ENCODE data around the gene ZNF726. TPM values are rescaled to one million over a fixed set of nuclear protein-coding genes. Genes with fewer than 3 reads are reported as not detected.
"Not testable (repeated sequence)": the region's sequence is repeated elsewhere in the genome, so short reads cannot be mapped to it uniquely, and the experiment has no call there.

Gene ZNF726
- total RNA-seq, 1 experiment from 2014 or later = 8.9 TPM

GRCh38 chr19:23943411-23943810 is 28.7 kb downstream of the ZNF726 start:
- DNase-seq (ENCODE audit: low spot score) = no peak

GRCh38 chr19:23946569-23946968 is 31.9 kb downstream of the ZNF726 start:
- DNase-seq (ENCODE audit: low spot score) = peak; percentile 28

- DNase-seq (ENCODE audit: low spot score) = no peak
These were observed 34.9 kb downstream of the ZNF726 start for GRCh38 chr19:23949611-23950010.

GRCh38 chr19:23956051-23956450 is 41.4 kb downstream of the ZNF726 start:
- peak; percentile 66 for DNase-seq (ENCODE audit: low spot score)

DNA sequence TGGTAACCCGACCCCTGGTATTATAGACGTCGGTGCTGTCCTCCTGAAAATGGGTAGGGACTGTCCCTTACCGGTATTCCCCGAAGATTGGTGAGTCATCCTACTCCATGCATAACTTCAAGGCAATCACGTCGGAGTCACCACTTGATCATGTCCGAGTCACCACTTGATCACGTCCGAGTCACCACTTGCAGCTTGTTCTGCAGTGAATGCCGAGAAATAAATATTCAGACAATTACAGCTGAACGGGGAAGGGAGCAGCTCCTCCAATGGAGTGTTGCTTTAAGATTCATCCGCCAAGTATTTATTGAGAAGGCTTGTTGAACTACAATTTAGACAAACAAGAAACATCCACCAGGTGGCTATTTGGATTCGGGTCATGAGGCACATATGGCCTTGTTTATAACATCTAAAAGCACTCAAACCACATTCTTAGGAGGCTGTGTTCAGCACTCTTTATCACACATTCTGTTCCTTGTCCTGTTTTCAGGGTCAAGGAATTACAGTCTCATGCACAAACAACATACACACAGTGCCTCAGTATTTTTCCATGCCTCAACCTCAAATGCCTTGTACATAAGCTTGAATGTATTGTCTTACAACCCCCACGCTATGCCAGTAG is 43.1 kb downstream of the ZNF726 start:
- peak; percentile 93 for DNase-seq (ENCODE audit: low spot score)

DNA sequence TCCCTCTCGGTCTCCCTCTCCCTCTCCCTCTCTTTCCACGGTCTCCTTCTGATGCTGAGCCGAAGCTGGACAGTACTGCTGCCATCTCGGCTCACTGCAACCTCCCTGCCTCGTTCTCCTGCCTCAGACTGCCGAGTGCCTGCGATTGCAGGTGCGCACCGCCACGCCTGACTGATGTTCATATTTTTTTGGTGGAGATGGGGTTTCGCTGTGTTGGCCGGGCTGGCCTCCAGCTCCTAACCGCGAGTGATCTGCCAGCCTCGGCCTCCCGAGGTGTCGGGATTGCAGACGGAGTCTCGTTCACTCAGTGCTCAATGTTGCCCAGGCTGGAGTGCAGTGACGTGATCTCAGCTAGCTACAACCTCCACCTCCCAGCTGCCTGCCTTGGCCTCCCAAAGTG is 48.7 kb downstream of the ZNF726 start:
- not testable (repeated sequence) for DNase-seq (ENCODE audit: low spot score)

GRCh38 chr19:23963881-23964280 is 49.2 kb downstream of the ZNF726 start:
- not testable (repeated sequence) for DNase-seq (ENCODE audit: low spot score)

GRCh38 chr19:23964334-23964733 is 49.6 kb downstream of the ZNF726 start:
- DNase-seq (ENCODE audit: low spot score) = not testable (repeated sequence)

- DNase-seq (ENCODE audit: low spot score) = no peak
These were observed 54.9 kb downstream of the ZNF726 start for GRCh38 chr19:23969630-23970029.

DNA sequence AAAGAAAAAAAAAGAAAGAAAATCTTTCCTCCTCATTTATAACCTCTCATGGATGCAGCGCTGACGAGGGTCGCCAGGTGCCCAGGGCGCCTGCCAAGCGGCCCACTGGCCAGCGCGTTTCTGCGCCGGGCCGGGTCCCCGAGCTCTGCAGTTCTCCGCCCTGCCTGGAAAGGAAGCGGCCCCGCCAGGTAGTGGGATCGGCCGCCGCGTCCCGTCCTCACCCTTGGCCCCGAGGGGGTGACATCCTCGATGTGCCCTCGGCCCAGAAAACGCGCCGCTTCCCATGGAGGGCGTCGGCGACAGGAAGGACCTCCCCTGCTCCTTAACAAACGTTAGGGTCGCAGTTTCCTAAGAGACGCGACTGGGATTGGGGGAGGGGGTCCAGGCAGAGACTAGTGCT is 56.9 kb downstream of the ZNF726 start:
- DNase-seq (ENCODE audit: low spot score) = no peak

DNA sequence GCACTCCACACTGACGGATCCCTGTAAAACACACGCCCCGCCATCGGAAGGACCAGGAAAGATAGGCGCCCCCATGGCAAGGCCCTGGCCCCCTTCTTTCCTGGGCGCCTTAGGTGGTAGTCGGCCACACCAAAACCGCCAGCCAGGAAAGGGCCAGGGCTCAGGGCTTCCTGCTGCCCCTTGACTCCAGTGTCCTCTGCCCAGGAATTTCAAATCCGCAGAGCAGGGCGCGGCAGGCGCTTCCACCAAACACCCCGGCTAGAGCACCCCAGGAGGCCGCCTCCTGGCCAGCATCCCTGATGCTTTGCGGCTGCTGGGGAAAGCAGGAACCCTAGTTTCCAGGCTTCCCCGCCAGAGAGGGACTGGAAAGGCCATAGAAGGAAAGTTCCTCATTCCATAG is 57.5 kb downstream of the ZNF726 start:
- no peak for DNase-seq (ENCODE audit: low spot score)

DNA sequence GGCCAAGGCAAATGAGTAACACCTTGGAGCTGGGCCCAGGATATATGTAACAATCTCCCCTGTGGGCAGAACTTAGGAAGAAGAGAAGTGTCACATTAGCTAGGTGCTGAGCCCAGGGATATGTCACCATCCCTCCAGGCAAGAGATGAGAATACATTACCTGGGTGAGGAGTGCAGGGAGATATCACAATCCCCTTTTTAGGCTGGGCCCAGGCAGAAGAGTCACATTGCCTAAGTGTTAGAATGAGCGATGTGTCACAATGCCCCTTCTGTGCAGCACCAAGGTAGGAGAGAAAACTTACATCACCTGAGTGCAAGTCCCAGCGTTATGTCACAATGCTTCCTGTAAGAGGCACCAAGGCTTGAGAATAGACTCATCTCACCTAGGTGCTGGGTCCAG is 60.3 kb downstream of the ZNF726 start:
- no peak for DNase-seq (ENCODE audit: low spot score)

GRCh38 chr19:23976631-23977030 is 61.9 kb downstream of the ZNF726 start:
- not testable (repeated sequence) for DNase-seq (ENCODE audit: low spot score)

GRCh38 chr19:23977256-23977655 is 62.6 kb downstream of the ZNF726 start:
- DNase-seq (ENCODE audit: low spot score) = not testable (repeated sequence)

DNA sequence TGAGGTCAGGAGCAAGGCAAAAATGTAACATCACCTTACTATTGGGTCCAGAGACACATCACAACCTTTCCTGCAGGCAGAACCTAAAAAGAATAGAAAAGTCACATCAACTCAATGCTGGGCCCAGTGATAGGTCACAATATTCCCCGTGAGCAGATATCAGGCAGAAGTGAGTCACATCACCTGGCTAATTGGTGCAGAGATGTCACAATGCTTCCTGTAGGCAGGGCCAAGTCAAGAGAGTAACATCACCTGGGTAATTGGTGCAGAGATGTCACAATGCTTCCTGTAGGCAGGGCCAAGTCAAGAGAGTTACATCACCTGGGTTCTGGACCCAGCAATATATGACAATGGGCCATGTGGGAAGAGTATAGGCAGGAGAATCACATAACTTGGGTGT is 63.4 kb downstream of the ZNF726 start:
- no peak for DNase-seq (ENCODE audit: low spot score)

DNA sequence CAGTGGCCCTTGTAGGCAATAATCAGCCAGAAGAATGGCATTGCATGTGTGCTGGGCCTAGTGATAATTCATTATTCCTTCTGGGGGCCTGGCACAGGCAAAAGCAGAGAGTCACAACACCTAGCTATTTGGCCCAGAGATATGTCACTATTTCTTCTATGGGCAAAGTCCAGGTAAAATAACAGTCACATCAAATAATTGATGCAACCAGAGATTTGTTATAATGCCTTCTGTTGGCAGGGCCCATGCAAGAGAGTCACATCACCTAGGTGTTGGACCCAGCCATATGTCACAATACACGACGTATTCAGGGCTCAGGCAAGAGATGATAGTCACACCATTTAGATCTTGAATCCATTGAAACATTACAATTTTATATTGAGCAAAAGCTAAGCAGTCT is 66.1 kb downstream of the ZNF726 start:
- no peak for DNase-seq (ENCODE audit: low spot score)

DNA sequence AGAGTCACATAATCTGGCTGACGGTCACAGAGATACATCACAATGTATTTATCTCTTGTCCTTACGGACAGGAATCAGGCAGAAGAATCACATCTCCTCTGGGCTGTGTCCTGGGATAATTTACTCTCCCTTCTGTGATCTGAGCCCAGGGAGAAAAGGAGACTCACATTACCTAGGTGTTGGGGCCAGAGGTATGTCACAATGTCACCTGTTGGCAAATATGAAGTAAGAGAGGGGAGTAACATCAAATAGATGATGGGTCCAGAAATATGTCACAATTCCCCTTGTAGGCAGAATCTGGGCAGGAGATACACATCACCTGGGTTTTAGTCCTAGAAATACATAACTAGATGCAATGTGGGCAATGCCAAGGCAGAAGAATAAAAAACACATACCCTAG is 67.2 kb downstream of the ZNF726 start:
- no peak for DNase-seq (ENCODE audit: low spot score)

- no peak for DNase-seq (ENCODE audit: low spot score)
These were observed 68.7 kb downstream of the ZNF726 start for GRCh38 chr19:23983406-23983805.

Other genes starting within 250 kb of the ZNF726 start
- gene ZNF675, start 227.7 kb upstream of the ZNF726 start, total RNA-seq (2014; rRNA removed; shearing (Covaris generic)) = 15.7 and 21.2 TPM in 2 replicates
- gene ZNF681, start 156.0 kb upstream of the ZNF726 start, total RNA-seq (2014; rRNA removed; shearing (Covaris generic)) = 2.8 and 5.4 TPM in 2 replicates
- gene ZNF254, start 172.3 kb downstream of the ZNF726 start, total RNA-seq (2014; rRNA removed; shearing (Covaris generic)) = 15.1 and 19.4 TPM in 2 replicates